Measurements from ENCODE around the gene ZNF611.

DNA sequence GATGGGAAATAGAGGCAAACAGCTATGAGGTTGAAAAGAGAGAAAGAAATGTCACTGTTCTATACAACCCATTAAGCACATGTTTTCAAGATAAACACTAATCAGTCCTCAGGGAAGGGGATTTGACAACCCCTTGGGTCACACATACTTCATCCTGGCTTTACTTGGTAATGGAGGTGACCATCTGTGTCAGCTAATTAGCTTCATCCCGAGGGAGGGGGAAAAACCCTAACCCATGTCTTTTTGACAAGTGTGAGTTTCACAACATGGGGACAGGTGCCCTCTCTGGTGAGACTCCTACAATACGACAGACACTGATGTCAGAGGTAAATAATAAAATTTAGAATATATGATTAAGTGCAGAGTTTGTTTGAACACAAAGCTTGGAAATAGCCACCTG, 43.1 kb downstream of the ZNF611 start:
- TF ChIP-seq, protein P1, sequence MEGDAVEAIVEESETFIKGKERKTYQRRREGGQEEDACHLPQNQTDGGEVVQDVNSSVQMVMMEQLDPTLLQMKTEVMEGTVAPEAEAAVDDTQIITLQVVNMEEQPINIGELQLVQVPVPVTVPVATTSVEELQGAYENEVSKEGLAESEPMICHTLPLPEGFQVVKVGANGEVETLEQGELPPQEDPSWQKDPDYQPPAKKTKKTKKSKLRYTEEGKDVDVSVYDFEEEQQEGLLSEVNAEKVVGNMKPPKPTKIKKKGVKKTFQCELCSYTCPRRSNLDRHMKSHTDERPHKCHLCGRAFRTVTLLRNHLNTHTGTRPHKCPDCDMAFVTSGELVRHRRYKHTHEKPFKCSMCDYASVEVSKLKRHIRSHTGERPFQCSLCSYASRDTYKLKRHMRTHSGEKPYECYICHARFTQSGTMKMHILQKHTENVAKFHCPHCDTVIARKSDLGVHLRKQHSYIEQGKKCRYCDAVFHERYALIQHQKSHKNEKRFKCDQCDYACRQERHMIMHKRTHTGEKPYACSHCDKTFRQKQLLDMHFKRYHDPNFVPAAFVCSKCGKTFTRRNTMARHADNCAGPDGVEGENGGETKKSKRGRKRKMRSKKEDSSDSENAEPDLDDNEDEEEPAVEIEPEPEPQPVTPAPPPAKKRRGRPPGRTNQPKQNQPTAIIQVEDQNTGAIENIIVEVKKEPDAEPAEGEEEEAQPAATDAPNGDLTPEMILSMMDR (IDR thresholded peaks at IDR 0.05; ENCODE audit: poor library complexity, severe bottlenecking) = no peak
- no peak for TF ChIP-seq REST (IDR thresholded peaks at IDR 0.05; ENCODE audit: borderline replicate concordance)
- no peak for TF ChIP-seq MXI1 (conservative IDR thresholded peaks at IDR 0.05; ENCODE audit: poor library complexity, severe bottlenecking)
- TF ChIP-seq RAD21 (conservative IDR thresholded peaks at IDR 0.05) = no peak
- no peak for TF ChIP-seq POLR2AphosphoS5 (IDR thresholded peaks at IDR 0.05)
- TF ChIP-seq EZH2 (IDR thresholded peaks at IDR 0.05; ENCODE audit: borderline replicate concordance, insufficient read depth, low read length, poor library complexity, severe bottlenecking) = no peak
- TF ChIP-seq SMC3 (conservative IDR thresholded peaks at IDR 0.05; ENCODE audit: poor library complexity) = no peak
